CD1c-positive myeloid dendritic cell (primary cell): ENCODE measurements around the gene RNF215.

ENCODE experiments used
- DNase-seq: peaks from one replicate; pipeline ENCODE4 v3.0.0-alpha.2; 2016; ENCODE audit errors: extremely low spot score

RNF215 gene

GRCh38 chr22:30396871-30397655 lies 9.9 kb upstream of the RNF215 start, which contains the start of gene SEC14L2:
Gene SEC14L2 (plus strand): TSS chr22:30397018. CDS start chr22:30397117, 99 bp downstream.
- DNase-seq = peak; percentile 49

GRCh38 chr22:30393885-30394284 lies 6.7 kb upstream of the RNF215 start:
- no peak for DNase-seq

DNA sequence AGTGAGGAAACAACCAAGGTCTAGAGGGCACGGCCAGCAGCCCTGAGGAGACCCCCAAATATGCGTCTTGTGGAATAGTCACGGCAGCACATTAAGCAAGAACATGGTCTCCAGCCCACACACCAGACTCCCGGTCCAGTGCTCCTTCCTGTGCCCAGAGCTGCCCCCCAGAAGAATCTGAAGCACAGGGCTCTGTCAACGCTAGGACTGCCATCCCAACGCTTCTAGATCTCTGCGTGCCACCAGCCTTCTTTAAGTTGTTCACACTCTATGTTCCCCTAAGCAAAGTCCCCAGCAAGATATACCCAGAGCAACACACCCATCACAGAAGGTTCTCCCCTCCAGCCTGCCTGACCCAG lies 6.1 kb upstream of the RNF215 start:
- no peak for DNase-seq

GRCh38 chr22:30392661-30393321 lies 5.6 kb upstream of the RNF215 start:
- DNase-seq = no peak

DNA sequence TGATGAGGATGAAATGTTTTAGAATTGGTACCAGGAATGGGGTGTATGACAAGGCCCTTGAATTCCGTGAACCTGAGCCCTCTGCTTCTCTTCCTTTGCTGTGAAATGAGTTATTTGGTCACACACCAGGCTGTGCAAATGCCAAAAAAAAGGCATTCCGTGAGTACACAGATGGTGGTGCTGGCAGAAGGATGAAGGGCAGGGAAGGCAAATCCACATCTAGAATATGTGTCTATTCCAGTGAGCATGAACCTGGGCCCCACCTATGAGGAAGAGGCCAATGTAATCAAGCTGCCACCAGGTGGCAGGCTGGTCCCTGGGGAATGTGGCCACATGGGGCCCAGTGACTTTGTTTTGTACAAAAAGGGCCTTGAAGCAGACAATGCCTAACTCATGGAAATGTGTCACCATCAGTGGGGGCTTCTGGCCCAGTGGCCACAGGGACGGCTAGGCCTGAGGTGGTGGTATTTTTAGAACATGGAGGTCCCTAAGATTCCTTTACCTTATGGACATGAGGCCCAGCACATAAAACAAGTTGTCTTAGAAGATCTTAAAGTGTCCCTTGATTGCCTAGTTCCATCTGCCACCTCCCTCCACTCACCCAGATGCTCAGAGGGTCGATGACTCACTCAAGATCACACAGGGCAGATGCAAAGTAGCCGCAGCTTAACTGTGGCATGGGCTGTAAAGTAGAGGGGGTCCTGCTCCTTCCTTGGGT lies 3.9 kb upstream of the RNF215 start:
- DNase-seq = peak; percentile 86

DNA sequence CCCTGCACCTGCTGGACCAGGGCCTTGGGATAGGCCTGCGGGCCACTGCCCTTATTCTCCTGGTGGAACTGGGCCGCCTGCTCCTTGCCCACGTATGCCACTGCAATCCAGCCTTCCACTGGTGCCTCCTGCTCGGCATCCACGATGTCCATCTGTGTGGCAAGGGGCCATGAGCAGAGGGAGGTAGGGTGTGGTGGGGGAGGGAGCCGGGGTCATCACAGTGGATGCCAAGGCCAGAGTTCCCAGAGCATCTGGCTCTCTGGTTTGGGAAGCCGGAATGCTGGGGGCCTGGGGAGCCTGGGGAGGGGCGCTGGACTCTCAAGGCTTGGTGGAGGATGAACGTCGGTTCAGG lies 627 bp downstream of the RNF215 start:
- DNase-seq = no peak

- no peak for DNase-seq
Observed at GRCh38 chr22:30385942-30386341, 1.3 kb downstream of the RNF215 start.

DNA sequence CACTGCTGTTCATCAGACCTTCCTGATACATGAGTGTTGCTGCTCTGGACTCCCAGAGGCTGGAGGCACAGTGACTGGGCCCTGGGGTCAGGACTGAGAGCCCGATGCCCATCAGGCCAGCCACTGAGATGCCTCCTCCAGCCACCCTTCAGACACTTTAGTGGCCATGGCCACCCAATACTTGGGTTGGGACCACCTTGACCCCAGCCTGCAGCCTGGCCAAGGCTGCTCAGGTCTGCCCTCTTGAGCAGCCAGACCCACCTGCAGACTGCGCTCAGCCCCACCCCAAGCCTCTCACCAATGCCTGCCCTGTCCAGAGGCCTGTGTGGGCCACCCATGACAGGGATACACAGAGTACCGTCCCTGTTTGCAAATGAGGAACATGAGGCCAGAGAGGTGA lies 4.2 kb downstream of the RNF215 start:
- DNase-seq = no peak

DNA sequence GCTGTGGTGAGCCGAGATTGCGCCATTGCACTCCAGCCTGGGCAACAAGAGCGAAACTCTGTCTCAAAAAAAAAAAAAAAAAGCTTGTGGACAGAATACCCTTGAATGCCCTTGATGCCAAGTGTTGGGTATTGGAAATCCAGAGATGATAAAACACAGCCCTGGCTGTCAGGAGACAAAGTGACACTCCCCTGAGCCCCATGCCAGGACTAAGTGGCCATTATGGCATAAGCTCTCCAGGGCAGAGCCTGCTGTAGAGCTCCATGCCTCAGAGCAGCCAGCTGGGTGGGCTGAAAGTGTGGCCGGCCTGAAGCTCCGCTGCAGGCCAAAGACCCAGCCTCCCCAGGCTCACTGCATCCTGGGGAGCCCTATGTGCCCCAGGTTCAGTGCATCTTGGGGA lies 4.9 kb downstream of the RNF215 start:
- no peak for DNase-seq

DNA sequence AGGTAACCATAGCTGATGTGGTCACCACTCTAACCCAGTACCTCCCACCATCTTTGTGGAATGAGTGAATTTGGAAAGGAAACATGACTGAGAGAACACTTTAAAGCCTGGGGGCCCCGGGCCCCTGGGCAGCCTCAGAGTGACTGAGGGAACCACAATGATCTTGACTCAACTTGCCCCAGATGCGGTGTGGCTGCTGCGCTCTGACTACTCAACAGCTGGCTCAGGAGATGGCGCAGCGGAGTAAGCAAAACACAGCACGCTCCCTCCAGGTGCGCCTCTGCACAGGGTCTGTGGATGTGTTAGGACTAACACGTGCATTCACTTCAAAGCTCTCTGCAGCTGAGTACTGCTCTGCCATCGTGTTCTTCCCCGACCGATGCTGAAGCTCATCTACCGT lies 5.9 kb downstream of the RNF215 start:
- DNase-seq = no peak

- DNase-seq = no peak
Observed at GRCh38 chr22:30380011-30380410, 7.2 kb downstream of the RNF215 start.

DNA sequence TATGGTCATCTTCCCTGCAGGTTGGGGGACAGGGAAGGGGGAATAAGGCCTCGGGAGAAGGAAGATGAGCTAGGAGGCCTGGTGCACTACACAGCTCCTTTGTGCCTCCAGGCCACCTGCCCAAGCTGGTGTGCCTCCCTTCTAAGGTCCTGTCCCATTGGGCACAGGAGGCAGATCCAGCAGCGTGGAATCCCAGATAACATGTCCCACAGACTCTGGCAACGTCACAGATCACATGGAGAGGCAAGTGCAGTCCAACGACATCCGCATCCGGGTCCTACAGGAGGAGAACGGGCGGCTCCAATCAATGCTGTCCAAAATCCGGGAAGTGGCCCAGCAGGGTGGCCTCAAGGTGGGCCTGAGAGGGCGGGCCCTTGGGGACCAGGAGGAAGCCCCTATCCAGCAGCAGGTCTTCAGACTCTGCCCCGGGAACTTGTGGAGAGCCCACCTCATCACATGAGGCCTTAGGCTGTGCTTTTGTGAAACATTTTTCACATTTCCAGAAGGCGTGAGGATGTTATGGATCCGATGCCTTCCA lies 11.8 kb downstream of the RNF215 start:
- no peak for DNase-seq

DNA sequence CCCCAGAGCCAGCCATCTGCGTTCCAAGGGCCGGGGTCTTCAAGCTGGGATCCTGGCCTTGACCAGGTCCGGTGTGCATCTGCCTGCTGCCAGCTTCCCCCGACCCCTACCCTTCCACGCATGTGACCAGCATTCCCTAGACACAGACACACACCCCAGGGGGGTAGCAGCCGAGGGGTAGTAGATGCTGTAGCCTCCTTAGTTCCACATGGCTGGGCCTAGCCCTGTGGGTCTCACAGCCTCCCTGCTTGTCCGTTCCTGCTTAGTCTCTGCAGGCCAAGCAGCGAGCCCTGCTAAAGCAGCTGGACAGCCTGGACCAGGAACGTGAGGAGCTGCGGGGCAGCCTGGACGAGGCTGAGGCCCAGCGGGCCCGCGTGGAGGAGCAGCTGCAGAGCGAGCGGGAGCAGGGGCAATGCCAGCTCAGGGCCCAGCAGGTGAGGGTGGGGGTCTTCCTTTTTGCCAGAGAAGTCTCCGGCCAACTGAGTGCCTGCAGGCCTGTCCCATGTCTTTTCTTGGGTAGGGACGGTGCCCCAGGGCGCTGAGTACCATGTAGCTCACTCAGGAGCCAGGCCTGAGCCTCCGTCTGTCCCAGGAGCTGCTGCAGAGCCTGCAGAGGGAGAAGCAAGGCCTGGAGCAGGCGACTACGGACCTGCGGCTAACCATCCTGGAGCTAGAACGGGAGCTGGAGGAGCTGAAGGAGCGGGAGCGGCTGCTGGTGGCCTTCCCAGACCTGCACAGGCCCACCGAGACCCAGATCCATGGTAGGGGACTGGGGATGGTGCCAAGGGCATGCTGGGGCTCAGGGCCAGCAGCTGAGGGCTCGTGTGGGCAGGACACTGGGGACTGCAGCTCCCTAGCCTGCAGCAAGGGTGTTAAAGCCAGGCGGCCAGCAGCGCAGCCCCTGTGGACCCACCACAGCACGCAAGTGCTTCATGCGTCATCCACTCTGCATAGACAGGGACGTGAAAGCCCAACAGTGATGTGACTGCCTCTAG lies 13.6 kb downstream of the RNF215 start:
- DNase-seq = no peak

- peak; percentile 62 for DNase-seq
Observed at GRCh38 chr22:30372915-30373314, 14.3 kb downstream of the RNF215 start.

GRCh38 chr22:30371981-30372380 lies 15.2 kb downstream of the RNF215 start:
- no peak for DNase-seq

DNA sequence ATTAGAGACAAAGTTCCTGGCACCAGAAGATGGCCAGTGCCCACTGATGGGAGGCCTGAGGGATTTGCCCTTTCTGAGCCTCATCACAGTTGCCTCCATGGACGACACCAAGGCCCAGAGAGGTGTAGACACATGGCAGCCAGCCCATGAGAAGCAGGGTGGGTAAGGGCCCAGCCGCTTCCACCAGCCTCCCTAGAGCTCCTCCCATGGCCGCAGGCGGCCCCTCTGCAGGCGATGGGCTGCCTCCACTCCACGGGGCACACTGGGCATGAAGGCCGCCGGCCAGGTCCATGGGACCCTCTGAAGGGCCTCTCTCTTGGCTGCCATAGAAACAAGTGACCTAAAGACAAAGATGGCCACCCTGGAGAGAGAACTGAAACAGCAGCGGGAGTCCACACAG lies 15.9 kb downstream of the RNF215 start:
- no peak for DNase-seq

GRCh38 chr22:30370641-30371230 lies 16.5 kb downstream of the RNF215 start:
- no peak for DNase-seq

GRCh38 chr22:30368420-30368819 lies 18.8 kb downstream of the RNF215 start:
- no peak for DNase-seq

- no peak for DNase-seq
Observed at GRCh38 chr22:30365891-30366290, 21.3 kb downstream of the RNF215 start.

- no peak for DNase-seq
Observed at GRCh38 chr22:30362651-30363281, 24.4 kb downstream of the RNF215 start.
